Adrenal gland (tissue), 12 donors: ENCODE measurements around the gene STEAP1B. TPM values are rescaled to one million over a fixed set of nuclear protein-coding genes. Genes with fewer than 3 reads are reported as not detected.

Experiments
- DNase-seq, 7 donors: peaks; one replicate each; pipeline ENCODE4 v3.0.0-alpha.2; 2019 to 2020
- H3K27ac ChIP-seq, 5 donors: fragments of 200-600 bp; sonication (generic) in 4 of 5; 1 replicate in 3 of 5; 2 replicates in 2 of 5; pipeline versions ENCODE4 v1.5.1 to v1.8.0; 2016 to 2020; ENCODE audit warnings: mild to moderate bottlenecking in 1 of 5
- H3K27me3 ChIP-seq: fragments of 200-600 bp; 2 replicates; pipeline ENCODE4 v1.8.0; 2021
- H3K36me3 ChIP-seq, 2 donors: fragments of 200-600 bp; replicated peaks in 1 of 2; 1 replicate in 1 of 2; 2 replicates in 1 of 2; pipeline versions ENCODE4 v1.5.1 to v1.8.0; 2018 to 2022
- H3K4me1 ChIP-seq, 2 donors: fragments of 200-600 bp; replicated peaks in 1 of 2; 1 replicate in 1 of 2; 2 replicates in 1 of 2; pipeline versions ENCODE4 v1.5.1 to v1.8.0; 2018 to 2021
- H3K4me3 ChIP-seq, 4 donors: fragments of 200-600 bp; sonication (generic) in 3 of 4; one replicate each; pipeline ENCODE4 v1.5.1; 2016 to 2018
- H3K9me3 ChIP-seq, 3 donors: fragments of 200-600 bp; sonication (generic) in 1 of 3; replicated peaks in 1 of 3; 1 replicate in 2 of 3; 2 replicates in 1 of 3; pipeline versions ENCODE4 v1.5.1 to v1.8.0; 2016 to 2021
- CTCF ChIP-seq, 6 experiments: fragments of 450-650 bp in 4 of 6; fragments of 200-600 bp in 2 of 6; sonication (generic) in 1 of 6; IDR thresholded peaks; 1 replicate in 5 of 6; 2 replicates in 1 of 6; pipeline versions ENCODE4 v1.5.1 to v1.8.0; 2016 to 2021; ENCODE audit warnings: antibody characterized with exemption in 6 of 6, mild to moderate bottlenecking in 2 of 6, moderate library complexity in 1 of 6
- POLR2A ChIP-seq, 2 donors: fragments of 450-650 bp; IDR thresholded peaks; one replicate each; pipeline ENCODE4 v1.6.1; 2017; ENCODE audit warnings: antibody characterized with exemption in 2 of 2, mild to moderate bottlenecking in 2 of 2, moderate library complexity in 1 of 2
- WGBS, 4 donors: extraction: QIAGEN DNeasy Blood & Tissue Kit in 2 of 4; methylation state at CpG; one replicate each; pipeline versions ENCODE4 v1.1.5 to v1.1.7; 2013 to 2017; 5-methylcytosine and 5-hydroxymethylcytosine counted together
- intact Hi-C, 2 donors: fragments of 100-400 bp; cut with DNase I; formaldehyde crosslinking; loops; one replicate each; pipeline versions ENCODE4 v1.14.1 to v1.15.0; 2022 to 2023
- polyA plus RNA-seq, 3 donors: library from polyadenylated mRNA; stranded (reverse); fragments of 200-250 nt in 2 of 3; fragments of 350-450 nt in 1 of 3; fragmentation: Illumina TruSeq in 1 of 3; extraction: RNeasy Lipid Tissue Mini Kit (QIAGEN cat#74804) in 1 of 3; gene quantifications; one replicate each; pipeline ENCODE4 v1.2.3, GENCODE V29; 2013 to 2014
- total RNA-seq, 9 donors: library from RNA; depleted of rRNA in 4 of 9; stranded (reverse); fragments of >200 nt in 4 of 9; fragments of 120-200 nt in 1 of 9; fragmentation: NEBNext Ultra II Directional in 1 of 9; extraction: Animal tissue kit (Norgen Biotek cat#: 25700) in 1 of 9; gene quantifications; one replicate each; pipeline versions ENCODE4 v1.1.0 to v1.2.4, GENCODE V29; 2013 to 2023
- donor health status: healthy with polysubstance abuse.
- donor health status: Bipolar disorder and iron deficiency.
- donor health status: DM: yes; HTN: yes; CAD: no.
- donor health status: DM: no; HTN: no; CAD: no.
- donor health status: DM: no; HTN: no; CAD: no.
- donor health status: DM: yes; HTN: yes; CAD: no.

The STEAP1B gene
- total and polyA plus RNA-seq, 12 donors = 0.20 to 2.1 (median 0.79) TPM; not detected in 2

DNA sequence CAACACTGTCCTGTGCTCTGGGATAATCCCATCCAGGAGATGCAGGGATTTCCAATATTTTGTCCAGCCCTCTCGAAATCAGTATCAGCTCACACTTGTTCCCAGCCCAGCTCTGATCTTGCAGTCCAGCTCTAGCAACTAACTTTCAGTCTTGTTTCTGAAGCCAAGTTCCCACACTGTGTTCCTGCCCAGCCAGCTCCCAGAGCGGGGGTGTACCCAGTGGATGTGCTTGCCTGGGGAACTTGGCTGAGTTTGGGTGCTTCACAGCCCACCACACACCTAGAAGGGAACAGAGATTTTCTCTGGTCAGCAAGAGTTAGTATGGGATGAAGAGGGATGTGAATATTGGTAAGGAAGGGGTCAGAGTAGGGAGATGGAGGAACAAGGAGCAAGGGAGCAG lies 85.6 kb downstream of the STEAP1B start:
- no peaks in the 10 kb centered on the region for H3K4me1 ChIP-seq
- no peak for TF ChIP-seq POLR2A (IDR thresholded peaks at IDR 0.05)
- no peak for TF ChIP-seq CTCF (IDR thresholded peaks at IDR 0.05)
- no peak overlapping the region for H3K4me3 ChIP-seq
- H3K27ac ChIP-seq = no peak overlapping the region
- H3K9me3 ChIP-seq = no peaks in the 10 kb centered on the region
- DNase-seq = no peak
- intact Hi-C loops = no loop called here
- H3K27me3 ChIP-seq = no peaks in the 10 kb centered on the region
- H3K36me3 ChIP-seq = no peaks in the 10 kb centered on the region
- WGBS, 4 donors = 55 to 92% (median 89%) methylated on average over 1 to 2 of the region's 2 CpGs

GRCh38 chr7:22413211-22413610 lies 86.8 kb downstream of the STEAP1B start:
- Histone ChIP-seq H3K27ac (no peak overlapping the region), H3K36me3 (no peaks in the 10 kb centered on the region), H3K9me3 (no peaks in the 10 kb centered on the region), H3K4me1 (no peaks in the 10 kb centered on the region), H3K4me3 (no peak overlapping the region), H3K27me3 (no peaks in the 10 kb centered on the region)
- TF ChIP-seq POLR2A (IDR thresholded peaks at IDR 0.05) = no peak
- TF ChIP-seq CTCF (IDR thresholded peaks at IDR 0.05) = no peak
- DNase-seq = no peak
- 90 to 94% (median 91%) methylated on average over 2 of the region's 2 CpGs for WGBS, 4 donors
- intact Hi-C loops = no loop called here

DNA sequence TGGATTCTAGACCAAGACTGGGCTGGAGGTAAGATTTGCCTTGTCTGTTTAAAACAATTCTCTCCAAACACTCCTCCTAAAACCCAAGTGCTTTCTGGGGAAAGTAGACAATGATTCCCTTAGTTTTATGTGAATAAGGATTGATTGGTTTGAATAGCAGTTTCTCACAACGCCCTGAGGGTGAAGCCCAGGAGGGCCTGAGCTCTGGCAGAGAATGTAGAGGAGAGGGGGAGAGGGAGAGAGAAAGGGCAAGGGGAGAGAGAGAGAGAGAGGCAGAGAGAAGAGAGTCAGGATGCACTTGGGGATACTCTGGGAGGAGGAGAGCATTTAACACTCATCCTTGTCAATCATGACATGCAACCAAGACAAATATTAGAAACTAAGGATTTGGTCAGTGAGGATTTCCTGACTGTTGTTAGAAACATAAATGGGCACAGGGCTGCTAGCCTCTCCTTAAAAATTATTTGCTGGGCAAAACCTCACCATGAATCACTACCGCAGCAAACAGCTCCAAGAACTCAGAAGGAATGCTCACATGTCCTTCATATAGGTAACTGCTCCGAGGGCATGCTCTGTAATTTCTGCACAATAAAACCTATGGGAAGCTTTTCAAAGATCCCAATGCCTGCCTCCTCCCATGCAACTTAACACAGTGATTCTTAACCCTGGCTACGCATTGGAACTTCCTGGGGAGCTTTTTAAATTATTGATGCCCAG lies 87.9 kb downstream of the STEAP1B start:
- Histone ChIP-seq H3K27ac (no peak overlapping the region), H3K9me3 (no peaks in the 10 kb centered on the region), H3K4me3 (no peak overlapping the region), H3K27me3 (no peaks in the 10 kb centered on the region), H3K36me3 (no peaks in the 10 kb centered on the region), H3K4me1 (no peaks in the 10 kb centered on the region)
- TF ChIP-seq POLR2A (IDR thresholded peaks at IDR 0.05) (no peak), CTCF (IDR thresholded peaks at IDR 0.05) (no peak)
- intact Hi-C loops = no loop called here
- WGBS, 4 donors = 67 to 81% (median 73%) methylated on average over 4 of the region's 4 CpGs
- no peak for DNase-seq

- Histone ChIP-seq H3K27me3 (no peaks in the 10 kb centered on the region), H3K4me3 (no peak overlapping the region), H3K9me3 (no peaks in the 10 kb centered on the region), H3K36me3 (no peaks in the 10 kb centered on the region), H3K4me1 (no peaks in the 10 kb centered on the region), H3K27ac (no peak overlapping the region)
- WGBS, 4 donors = 84 to 95% (median 93%) methylated on average over 4 of the region's 4 CpGs
- intact Hi-C loops = no loop called here
- no peak for TF ChIP-seq CTCF (IDR thresholded peaks at IDR 0.05)
- no peak for TF ChIP-seq POLR2A (IDR thresholded peaks at IDR 0.05)
- DNase-seq = no peak
Observed at GRCh38 chr7:22406715-22407114, 93.3 kb downstream of the STEAP1B start.
